Measurements from ENCODE around the gene IL1RAPL1.

IL1RAPL1 gene

DNA sequence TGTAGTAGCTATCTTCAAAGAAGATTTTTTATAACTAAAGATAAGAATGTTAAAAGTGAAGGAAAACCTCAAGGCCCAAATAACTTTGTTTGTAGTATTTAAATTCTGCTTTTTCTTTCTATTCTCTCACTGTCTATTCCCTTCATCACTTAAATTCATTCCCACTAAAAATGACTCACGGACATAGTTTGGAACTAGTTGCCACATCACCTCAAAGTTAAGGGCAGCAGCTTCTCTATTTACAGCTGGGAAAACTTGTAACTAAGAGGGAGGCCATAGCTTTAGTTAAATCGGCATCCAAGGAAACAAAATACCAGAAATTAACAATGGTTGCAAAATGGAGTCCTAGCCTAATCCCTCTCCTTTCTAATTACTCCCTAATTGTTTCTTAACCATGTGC, 1302.8 kb downstream of the IL1RAPL1 start:
- TF ChIP-seq, protein P1, sequence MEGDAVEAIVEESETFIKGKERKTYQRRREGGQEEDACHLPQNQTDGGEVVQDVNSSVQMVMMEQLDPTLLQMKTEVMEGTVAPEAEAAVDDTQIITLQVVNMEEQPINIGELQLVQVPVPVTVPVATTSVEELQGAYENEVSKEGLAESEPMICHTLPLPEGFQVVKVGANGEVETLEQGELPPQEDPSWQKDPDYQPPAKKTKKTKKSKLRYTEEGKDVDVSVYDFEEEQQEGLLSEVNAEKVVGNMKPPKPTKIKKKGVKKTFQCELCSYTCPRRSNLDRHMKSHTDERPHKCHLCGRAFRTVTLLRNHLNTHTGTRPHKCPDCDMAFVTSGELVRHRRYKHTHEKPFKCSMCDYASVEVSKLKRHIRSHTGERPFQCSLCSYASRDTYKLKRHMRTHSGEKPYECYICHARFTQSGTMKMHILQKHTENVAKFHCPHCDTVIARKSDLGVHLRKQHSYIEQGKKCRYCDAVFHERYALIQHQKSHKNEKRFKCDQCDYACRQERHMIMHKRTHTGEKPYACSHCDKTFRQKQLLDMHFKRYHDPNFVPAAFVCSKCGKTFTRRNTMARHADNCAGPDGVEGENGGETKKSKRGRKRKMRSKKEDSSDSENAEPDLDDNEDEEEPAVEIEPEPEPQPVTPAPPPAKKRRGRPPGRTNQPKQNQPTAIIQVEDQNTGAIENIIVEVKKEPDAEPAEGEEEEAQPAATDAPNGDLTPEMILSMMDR (IDR thresholded peaks at IDR 0.05; ENCODE audit: low read depth, low read length, missing control alignments): no peak
- DNase-seq: no peak
- Histone ChIP-seq H3K36me3 (replicated peaks) (no peaks in the 10 kb centered on the region), H3K27me3 (replicated peaks) (no peaks in the 10 kb centered on the region), H3K4me3 (ENCODE audit: low read depth, low read length) (no peak overlapping the region), H3K27ac (no peak overlapping the region)
- in situ Hi-C loops (cut with HindIII; ENCODE audit: low pct_ligation_motif_present, low sequenced_read_pairs): no loop called here

DNA sequence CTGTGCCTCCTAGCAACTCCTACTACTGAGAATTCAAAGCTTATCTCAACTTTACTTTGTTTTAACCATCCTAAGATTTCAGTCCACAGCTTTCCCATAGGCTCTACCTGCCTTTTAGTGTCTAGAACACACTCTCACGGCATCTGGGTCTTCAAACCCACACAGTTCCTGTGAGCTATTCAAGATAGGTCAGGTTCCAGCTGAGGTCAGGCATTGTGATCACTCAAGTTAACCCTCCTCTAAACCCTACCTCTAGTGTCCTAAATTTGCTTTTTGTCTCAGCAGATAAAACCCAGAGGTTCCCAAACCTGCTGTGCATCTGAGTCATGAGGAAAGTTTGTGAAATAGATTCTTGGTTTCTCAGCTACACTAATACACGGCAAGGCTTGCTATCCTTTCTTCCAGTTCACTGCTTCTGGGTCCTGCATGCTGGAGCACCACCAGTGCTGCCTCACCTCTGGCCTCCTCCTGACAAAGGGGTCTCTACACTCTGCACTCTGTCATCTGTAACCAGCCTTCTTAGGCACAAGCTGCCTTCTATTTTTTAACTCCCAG, 1303.5 kb downstream of the IL1RAPL1 start:
- no peaks in the 10 kb centered on the region for H3K36me3 ChIP-seq (replicated peaks)
- H3K27me3 ChIP-seq (replicated peaks): no peaks in the 10 kb centered on the region
- DNase-seq: no peak
- TF ChIP-seq, protein P1 (IDR thresholded peaks at IDR 0.05; ENCODE audit: low read depth, low read length, missing control alignments): no peak
- no peak overlapping the region for H3K4me3 ChIP-seq (ENCODE audit: low read depth, low read length)
- no peak overlapping the region for H3K27ac ChIP-seq
- in situ Hi-C loops (cut with HindIII; ENCODE audit: low pct_ligation_motif_present, low sequenced_read_pairs): no loop called here

DNA sequence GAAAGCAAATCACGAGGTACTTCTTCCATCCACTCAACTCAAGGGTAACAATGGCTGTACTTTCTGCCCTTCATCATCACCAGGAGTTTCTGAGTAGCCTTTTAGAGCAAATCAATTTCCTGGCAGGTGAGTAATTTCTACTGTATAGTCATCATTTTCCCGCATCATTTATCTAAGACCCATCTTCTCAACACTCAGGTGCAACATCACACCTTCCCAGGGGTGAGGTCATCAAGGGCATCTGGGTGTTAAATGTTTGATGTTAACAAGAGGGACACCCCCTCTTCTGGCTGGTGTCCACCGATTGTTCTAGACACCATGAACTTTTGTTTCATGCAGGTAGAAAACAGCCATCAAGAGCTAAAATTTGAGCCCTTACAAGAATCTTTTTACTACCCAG, 1314.8 kb downstream of the IL1RAPL1 start:
- in situ Hi-C loops (cut with HindIII; ENCODE audit: low pct_ligation_motif_present, low sequenced_read_pairs): no loop called here
- TF ChIP-seq, protein P1 (IDR thresholded peaks at IDR 0.05; ENCODE audit: low read depth, low read length, missing control alignments): no peak
- Histone ChIP-seq H3K4me3 (ENCODE audit: low read depth, low read length) (no peak overlapping the region), H3K27me3 (replicated peaks) (no peaks in the 10 kb centered on the region), H3K36me3 (replicated peaks) (no peaks in the 10 kb centered on the region), H3K27ac (no peak overlapping the region)
- no peak for DNase-seq

DNA sequence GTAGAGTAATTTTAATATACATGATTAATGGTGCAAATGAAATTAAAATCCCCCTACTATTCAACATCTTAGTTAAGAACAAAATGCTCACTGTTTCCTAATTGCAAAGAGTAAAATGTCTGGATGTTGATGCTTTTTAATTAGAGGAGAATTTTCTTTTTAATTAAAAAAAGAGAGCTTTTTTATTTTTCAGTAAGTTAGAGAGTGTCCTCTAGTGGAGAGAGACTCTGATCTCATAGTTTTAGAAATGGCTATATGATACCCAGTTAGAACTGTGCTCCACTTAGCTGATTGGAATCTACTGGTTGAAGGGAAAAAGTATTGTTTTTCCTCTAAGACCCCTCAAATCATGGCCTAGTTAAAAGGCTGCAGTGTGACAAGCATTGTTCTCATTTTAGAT, 1316.1 kb downstream of the IL1RAPL1 start:
- Histone ChIP-seq H3K4me3 (ENCODE audit: low read depth, low read length) (no peak overlapping the region), H3K27ac (no peak overlapping the region), H3K36me3 (replicated peaks) (no peaks in the 10 kb centered on the region), H3K27me3 (replicated peaks) (no peaks in the 10 kb centered on the region)
- in situ Hi-C loops (cut with HindIII; ENCODE audit: low pct_ligation_motif_present, low sequenced_read_pairs): no loop called here
- DNase-seq: no peak
- TF ChIP-seq, protein P1 (IDR thresholded peaks at IDR 0.05; ENCODE audit: low read depth, low read length, missing control alignments): peak; percentile 27

DNA sequence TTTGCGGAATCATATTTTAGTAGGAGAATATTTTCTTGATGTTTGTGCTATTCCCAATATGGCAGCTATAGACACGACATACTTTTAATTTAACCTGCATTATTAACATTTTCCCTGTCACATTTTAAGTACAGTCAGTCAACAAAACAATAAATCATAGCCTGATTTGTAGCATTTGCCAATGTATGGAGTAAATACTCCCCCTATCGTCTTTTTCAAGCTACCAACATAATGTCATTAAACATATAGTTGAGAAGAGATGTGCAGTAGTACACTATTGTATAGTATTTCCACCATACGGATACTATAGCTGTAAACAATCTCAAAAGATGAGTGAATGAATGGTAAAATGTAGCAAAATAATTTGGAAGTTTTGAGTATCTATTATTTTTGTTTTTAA, 1324.4 kb downstream of the IL1RAPL1 start:
- no peaks in the 10 kb centered on the region for H3K27me3 ChIP-seq (replicated peaks)
- H3K36me3 ChIP-seq (replicated peaks): no peaks in the 10 kb centered on the region
- in situ Hi-C loops (cut with HindIII; ENCODE audit: low pct_ligation_motif_present, low sequenced_read_pairs): no loop called here
- TF ChIP-seq, protein P1 (IDR thresholded peaks at IDR 0.05; ENCODE audit: low read depth, low read length, missing control alignments): no peak
- H3K27ac ChIP-seq: no peak overlapping the region
- no peak for DNase-seq
- no peak overlapping the region for H3K4me3 ChIP-seq (ENCODE audit: low read depth, low read length)

DNA sequence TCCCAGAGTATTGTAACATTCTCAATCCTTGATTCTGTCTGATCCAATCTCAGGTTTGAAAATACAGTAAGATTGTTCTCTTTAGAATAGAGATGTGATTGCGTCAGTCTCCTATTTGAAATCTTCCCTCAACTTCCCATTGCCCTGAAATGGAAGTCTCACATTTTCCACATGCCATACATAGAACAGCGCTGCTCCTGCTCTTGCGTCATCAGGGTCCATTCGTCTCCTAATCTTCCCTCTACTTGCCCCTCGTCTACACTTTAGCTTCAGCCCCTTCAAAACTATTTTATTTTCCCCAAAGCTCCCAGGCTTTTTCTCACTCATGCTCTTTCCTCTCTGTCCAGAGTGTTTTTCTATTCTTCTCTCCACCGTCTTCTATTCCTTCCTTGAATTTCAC, 1326.4 kb downstream of the IL1RAPL1 start:
- TF ChIP-seq, protein P1 (IDR thresholded peaks at IDR 0.05; ENCODE audit: low read depth, low read length, missing control alignments): no peak
- no peaks in the 10 kb centered on the region for H3K27me3 ChIP-seq (replicated peaks)
- in situ Hi-C loops (cut with HindIII; ENCODE audit: low pct_ligation_motif_present, low sequenced_read_pairs): no loop called here
- no peaks in the 10 kb centered on the region for H3K36me3 ChIP-seq (replicated peaks)
- H3K27ac ChIP-seq: no peak overlapping the region
- no peak for DNase-seq
- H3K4me3 ChIP-seq (ENCODE audit: low read depth, low read length): no peak overlapping the region

Measured in brain microvascular endothelial cell (primary cell).